ENCODE data around the gene BTF3L4.

DNA sequence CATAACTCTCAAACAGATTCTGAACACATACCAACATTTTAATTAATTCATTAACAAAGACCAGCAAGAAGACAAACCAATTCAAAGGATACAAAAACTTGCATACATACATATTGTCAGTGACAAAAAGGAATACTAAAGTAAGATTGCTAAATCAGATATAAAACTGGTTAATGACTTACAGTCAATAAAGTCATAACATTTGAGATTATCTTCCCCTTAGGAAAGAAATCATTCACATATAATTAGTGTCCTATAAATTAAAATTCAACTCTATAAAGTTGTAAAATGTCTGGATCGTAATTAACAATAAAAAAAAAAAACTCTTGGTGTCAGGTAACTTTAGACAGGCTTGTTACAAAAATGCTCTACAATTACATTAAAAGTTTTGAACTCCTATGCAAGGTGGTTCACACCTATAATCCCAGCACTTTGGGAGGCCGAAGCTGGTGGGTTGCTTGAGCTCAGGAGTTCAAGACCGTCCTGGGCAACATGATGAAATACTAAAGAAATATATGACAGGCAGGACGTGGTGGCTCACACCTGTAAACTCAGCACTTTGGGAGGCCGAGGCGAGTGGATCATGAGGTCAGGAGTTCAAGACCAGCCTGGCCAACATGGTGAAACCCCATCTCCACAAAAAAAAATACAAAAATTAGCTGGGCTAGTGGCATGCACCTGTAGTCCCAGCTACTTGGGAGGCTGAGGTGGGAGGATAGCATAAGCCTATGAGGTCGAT is 47.9 kb upstream of the BTF3L4 start:
- TF ChIP-seq, protein P1, sequence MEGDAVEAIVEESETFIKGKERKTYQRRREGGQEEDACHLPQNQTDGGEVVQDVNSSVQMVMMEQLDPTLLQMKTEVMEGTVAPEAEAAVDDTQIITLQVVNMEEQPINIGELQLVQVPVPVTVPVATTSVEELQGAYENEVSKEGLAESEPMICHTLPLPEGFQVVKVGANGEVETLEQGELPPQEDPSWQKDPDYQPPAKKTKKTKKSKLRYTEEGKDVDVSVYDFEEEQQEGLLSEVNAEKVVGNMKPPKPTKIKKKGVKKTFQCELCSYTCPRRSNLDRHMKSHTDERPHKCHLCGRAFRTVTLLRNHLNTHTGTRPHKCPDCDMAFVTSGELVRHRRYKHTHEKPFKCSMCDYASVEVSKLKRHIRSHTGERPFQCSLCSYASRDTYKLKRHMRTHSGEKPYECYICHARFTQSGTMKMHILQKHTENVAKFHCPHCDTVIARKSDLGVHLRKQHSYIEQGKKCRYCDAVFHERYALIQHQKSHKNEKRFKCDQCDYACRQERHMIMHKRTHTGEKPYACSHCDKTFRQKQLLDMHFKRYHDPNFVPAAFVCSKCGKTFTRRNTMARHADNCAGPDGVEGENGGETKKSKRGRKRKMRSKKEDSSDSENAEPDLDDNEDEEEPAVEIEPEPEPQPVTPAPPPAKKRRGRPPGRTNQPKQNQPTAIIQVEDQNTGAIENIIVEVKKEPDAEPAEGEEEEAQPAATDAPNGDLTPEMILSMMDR (IDR thresholded peaks at IDR 0.05) = no peak
- TF ChIP-seq POLR2A (IDR thresholded peaks at IDR 0.05) (no peak), EP300 (IDR thresholded peaks at IDR 0.05) (no peak)
